GM18909 (cell line): ENCODE results near the gene NPAS3.

Experiments used
- ATAC-seq: cut with Tn5 transposase; IDR thresholded peaks from one replicate; pipeline ENCODE4 v1.9.1; 2021; ENCODE audit warnings: mild to moderate bottlenecking; ENCODE audit not compliant: unreplicated experiment, poor library complexity

The NPAS3 gene

DNA sequence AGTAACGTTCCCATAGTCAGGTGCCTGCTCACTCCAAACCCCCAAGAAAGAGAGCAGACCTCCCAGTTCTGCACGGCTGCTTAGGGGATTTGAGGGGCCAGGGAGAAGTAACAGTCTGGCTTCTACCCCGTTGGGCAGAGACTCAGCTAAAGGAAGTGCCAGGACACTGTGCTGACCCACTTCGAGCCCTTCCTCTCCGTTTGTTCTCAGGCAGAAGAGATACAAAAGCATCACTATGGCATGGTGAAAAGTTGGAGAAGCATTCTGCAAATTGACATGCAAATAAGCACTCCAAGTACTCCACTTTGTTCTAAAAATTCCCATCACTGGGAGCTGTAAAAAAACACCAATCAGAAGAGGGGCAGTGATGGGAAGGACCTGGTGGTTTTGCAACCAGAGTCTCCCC, 773.1 kb downstream of the NPAS3 start:
- no peak for ATAC-seq

DNA sequence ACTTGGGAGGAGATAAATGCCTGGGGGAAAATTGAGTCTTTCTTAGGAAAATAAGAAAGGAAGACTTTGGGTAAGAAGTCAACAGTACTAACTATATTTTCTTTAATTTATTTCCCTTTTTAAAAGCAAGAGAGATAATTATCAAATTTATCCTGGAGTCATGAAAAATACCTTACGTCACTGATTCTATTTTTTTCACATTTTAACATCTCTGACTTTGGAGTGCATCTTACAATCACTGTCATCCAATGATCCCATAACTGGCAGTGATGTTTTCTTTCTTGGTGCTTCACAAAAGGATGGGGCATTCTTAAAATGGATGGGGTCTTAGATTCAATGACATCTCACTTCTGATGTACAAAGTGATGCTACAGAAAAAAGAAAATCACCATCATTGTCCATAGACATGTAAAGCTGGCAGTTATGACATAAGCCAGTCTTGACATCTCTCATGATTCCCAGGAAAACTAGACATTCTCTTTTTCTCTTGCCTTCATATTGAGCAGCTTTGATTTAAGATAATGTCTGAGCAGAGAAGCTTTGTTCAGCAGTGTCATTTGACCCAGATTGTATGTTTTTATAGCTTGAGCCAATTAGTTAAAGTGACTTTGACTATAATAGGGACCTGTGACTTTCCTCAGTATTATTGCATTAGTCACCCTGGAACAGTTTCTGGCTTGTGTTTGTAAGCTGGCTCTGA, 776.0 kb downstream of the NPAS3 start:
- ATAC-seq, result no peak

GRCh38 chr14:33715227-33715528, 776.5 kb downstream of the NPAS3 start:
- no peak for ATAC-seq

DNA sequence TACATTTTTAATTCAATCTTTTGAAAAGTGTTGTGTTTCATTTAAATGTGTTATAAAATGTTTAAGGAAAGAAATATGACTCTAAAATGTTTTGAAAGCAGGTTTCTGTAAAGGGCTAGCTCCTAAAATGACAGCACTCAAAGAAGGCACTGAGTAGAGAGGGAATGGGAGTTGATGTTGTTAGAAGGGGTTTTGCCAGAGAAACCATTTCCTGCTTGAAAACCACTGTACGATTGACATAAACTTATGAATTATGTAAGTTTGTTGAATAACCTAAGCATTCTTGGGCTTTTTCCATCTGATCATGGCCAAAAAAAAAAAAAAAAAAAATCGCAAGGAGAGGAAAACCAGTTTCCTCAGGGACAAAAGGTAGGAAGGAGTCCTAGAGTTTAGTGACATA, 778.2 kb downstream of the NPAS3 start:
- ATAC-seq, result no peak

DNA sequence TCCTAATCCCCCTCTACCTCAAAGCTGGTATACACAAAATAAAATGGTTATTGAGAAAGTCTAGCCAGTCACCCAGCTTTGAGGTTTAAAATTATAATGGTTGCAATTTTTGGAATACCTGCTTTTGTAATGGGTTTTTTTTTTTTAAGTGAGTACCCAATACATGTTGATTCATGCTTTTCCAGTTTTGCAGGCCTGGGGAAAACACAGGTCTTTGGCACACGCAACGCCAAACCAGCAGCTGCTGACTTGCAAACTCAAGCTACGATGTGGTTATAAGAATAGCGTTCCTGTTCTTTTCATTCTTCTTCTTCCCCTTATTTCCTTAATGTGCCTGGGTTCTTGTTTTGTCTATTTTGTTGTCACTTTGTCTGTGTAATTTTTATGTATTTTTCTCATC, 779.2 kb downstream of the NPAS3 start:
- ATAC-seq, result no peak

DNA sequence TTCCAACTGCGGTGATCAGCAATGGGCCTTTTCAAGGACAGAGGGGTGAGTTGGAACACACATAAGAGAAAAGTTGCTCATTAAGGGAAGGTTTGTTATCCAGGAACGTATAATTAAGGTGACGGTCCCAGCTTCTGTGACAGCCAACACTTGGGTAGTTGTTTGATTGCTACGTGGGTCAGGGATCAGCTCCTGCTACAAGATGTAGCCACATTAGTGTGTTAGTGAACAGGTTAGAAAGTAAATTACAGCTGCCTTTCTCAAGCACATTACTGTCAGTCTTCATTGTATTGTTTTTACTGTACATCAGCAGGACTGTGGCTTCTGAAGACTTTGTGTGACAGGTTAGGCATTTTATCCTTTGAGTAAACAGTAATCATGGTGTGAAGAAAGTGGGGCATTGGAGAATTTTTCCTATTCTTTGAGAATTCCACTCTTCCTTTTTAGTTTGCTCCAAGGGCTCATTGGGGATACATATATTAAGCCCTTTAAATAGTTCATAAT, 781.7 kb downstream of the NPAS3 start:
- no peak for ATAC-seq

DNA sequence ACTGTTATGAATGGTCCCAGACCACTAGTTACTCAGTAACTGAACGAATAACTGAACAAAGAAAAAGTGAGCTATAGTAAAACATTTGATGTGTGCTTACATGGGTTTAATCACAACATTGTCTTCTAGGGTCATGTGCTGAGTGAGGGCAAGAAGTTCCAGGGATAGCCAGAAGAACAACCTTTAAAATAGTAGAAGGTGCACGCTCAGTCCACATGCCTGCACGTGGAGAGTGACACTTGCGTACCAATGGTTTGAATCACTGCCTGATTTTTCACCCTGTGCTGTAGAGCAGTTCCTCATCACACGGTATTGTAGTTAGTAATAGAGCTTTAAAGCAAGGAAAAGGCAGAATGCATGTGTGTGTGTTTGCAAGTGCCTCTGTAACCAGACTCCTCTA, 788.0 kb downstream of the NPAS3 start:
- no peak for ATAC-seq

GRCh38 chr14:33727606-33728005, 788.9 kb downstream of the NPAS3 start:
- ATAC-seq, result no peak

DNA sequence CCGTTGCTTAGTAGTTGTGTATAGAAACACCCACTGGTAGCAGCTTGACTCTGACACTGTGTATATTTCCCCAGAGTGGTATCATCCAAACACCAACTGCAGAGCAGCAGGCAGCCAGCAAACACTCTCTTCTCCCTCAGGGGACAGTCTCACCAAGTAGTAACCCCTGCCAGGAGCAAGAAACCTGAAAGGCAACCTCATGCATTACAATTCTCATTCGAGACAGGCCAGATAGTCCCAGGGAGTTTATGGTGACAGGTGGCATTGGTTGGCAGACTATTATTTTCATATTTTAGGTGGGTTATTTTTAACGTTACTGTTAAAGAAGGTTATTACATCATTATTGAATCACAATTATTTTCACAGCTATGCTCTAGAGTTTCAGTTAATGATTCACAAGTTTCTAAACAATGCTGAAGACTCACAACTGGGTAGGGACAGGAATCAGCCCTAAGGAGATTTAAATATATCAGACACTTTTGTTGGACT, 789.4 kb downstream of the NPAS3 start:
- ATAC-seq, result no peak

DNA sequence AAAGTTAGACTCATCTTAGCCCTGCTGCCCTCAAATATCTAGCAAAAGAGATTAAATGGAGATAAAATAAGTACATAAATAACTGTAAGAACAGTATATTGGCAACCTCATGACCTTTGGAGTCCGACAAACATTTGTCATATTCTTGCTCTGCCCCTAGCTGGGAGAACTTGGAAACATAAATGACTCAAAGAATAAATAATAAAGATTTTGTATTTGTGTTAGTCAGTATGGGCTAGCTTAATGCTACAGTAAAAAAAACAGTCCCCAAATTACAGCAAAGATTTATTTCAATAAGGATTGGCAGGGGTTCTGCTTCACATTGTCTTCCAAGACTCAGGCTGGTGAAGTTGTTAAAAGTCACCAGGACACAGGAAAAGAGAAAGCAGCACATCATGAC, 791.5 kb downstream of the NPAS3 start:
- no peak for ATAC-seq

GRCh38 chr14:33732175-33732574, 793.5 kb downstream of the NPAS3 start:
- no peak for ATAC-seq

GRCh38 chr14:33733310-33733709, 794.6 kb downstream of the NPAS3 start:
- ATAC-seq, result no peak

DNA sequence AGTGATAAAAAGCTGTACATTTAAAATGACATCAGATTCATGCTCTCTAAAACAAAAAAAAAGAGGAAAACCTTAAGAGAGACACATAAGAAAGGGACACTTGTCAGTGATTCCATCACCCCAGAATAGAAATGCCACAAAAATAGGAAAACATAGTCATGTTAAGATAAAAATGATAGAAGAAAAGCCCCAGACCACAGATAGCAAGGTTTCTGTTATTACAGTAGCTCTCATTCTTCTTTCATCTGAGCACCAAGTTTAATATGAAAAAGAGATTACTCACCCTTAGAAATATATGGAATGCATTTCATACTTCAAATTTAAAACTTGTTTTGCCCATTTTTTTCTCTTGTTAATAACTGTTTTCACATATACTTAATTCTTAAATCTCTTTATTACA, 795.0 kb downstream of the NPAS3 start:
- ATAC-seq, result no peak

DNA sequence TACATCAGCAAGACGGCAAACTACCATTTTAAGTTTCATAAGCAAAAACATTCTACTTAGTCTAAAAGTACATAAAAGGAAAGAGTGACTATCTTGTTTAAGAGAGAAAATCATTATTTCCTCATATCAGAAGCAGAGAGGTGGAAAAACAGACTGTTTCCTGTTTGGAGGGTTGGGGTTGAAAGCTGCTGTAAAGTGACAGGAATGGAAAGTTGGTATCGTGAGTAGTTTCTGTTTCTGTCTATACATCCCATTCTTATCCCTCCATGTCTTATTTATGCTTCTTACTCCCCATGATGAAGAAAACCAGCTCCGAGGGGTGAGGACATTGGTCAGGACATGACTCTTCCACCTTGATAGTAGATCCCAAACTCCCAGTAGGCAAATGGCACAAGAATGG, 795.7 kb downstream of the NPAS3 start:
- no peak for ATAC-seq

GRCh38 chr14:33736299-33736825, 797.7 kb downstream of the NPAS3 start:
- ATAC-seq, result no peak

DNA sequence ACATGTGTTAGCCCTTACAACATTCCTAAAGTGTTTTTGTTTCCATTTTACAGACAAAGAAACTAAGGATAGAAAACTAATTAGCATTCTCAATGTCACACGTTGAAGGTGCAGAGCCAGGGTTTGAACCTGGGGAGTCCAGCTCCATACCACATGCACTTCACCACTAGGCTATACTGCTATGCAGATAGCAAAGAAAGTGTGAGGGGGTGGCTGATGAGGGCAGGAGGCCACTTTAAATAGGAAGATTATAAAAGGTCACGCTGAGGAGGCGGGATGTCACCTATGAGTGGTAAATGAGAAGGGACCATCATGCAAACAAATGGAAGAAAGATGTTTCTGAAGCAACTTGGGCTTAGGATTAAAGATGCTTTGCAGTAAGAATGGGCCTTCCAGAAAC, 798.3 kb downstream of the NPAS3 start:
- no peak for ATAC-seq

GRCh38 chr14:33737446-33737845, 798.8 kb downstream of the NPAS3 start:
- no peak for ATAC-seq

GRCh38 chr14:33738029-33738428, 799.4 kb downstream of the NPAS3 start:
- ATAC-seq, result no peak

DNA sequence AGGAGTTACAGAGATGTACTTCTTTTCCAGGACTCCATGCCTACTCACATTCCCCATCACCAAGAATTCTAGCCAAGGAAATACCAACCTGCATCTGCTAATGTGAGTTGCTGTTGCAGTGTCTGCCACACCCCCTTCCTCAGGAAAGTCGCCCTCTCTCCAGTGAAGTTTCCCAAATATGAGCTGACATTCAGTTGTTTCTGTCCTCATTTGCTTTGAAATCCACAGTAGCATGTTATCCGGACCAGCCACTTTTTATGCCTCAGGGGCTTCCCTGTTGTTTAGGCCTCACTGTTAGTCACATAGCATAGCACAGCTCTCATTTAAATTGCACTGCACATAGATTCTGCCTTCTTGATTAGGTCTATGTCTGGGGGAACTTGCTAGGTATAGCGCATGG, 799.8 kb downstream of the NPAS3 start:
- no peak for ATAC-seq

DNA sequence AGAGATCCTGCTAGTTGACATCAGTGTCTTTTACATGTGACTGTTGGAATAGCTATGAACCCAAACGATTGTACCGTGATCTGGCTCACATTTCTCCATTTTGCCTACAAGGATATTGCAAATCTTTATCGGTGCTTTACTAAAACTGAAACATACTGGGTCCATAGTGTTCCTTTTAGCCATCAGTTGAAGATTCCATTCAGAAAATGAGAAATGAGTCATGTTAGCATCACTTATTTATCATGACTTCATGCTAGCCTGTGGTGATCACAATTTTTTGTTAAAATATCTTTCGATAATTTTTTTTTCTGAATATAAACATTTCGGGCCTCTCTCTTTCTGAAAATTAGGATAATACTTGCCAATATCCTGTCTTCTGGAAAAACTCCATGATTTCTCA, 801.9 kb downstream of the NPAS3 start:
- ATAC-seq, result no peak

DNA sequence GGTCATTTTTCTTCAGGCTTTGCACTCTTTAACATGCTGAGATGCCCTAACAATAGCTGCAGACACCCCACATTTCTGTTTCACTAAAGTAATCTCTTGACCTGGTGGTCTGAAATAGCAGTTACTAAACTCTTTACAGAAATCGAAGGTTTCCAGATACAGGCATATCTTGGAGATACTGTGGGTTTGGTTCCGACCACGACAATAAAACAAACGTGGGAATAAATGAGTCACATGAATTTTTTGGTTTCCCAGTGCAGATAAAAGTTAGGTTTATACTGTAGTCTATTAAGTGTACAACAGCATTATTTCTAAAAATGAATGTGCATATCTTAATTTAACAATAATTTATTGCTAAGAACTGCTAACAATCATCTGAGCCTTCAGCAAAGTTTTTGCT, 803.5 kb downstream of the NPAS3 start:
- ATAC-seq, result no peak

- no peak for ATAC-seq
Observed at GRCh38 chr14:33745163-33745562, 806.5 kb downstream of the NPAS3 start.
